NCI-H2196 treated with DMSO at 0.1 percent for 48 hours (cell line): Measurements from ENCODE around the gene GPC1.

ENCODE experiments used
- DNase-seq: peaks from one replicate; lab custom pipeline; 2025; ENCODE audit not compliant: unreplicated experiment; lab: John Stamatoyannopoulos, UW

Gene GPC1

DNA sequence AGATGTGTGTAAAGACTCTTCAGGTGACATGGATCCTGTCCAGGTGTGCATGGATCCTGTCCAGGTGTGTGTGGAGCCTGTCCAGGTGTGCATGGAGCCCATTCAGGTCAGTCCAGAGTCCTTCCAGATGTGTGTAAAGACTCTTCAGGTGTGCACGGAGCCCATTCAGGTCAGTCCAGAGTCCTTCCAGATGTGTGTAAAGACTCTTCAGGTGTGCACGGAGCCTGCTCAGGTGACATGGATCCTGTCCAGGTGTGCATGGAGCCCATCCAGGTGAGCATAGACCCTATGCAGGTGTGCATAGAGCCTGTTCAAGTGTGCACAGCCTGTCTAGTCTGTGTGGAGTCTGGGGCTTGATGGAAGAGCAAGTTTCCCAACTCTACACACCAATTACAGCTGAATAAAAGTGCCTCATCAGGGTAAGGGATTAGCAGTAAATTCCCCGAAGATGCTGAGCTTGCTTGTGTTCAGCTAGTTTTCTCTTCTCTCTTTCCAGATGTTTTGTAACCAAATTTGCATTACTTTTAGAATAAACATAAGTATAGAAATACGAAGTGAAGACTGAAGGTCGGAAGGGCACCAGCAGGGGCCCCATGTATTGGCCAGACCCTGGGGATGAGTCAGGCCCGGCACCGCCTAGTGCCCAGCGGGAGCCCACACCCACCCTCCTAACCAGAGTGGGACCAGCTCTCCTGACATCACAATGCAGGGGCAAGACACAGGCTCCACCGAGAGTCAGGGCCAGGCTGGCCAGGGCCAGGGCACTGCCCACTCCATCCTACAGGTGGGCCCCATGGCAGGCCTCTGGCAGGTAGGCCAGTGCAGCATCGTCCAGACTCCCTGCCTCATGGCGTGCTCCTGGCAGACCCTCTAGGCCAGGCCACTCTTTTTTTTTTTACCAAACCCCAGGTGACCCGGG is 38.6 kb upstream of the GPC1 start:
- no peak for DNase-seq

DNA sequence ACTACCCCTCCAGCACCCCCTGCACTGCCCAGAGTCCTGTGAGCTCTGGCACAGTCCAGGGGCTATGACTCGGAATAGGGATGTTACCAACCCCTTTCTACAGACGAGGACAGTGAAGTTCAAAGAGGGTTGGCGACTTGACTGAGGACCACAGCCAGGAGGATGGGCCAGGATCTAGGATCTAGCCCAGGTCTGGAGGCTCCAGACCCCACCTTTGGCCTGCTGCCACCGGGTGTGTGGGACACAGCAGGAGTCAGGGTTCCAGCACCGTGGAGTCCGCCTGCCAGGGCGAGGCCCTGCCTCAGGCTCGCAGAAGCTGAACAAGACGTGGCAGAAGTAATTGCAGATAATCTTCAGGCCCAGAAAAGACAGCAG is 37.9 kb upstream of the GPC1 start:
- DNase-seq: no peak

DNA sequence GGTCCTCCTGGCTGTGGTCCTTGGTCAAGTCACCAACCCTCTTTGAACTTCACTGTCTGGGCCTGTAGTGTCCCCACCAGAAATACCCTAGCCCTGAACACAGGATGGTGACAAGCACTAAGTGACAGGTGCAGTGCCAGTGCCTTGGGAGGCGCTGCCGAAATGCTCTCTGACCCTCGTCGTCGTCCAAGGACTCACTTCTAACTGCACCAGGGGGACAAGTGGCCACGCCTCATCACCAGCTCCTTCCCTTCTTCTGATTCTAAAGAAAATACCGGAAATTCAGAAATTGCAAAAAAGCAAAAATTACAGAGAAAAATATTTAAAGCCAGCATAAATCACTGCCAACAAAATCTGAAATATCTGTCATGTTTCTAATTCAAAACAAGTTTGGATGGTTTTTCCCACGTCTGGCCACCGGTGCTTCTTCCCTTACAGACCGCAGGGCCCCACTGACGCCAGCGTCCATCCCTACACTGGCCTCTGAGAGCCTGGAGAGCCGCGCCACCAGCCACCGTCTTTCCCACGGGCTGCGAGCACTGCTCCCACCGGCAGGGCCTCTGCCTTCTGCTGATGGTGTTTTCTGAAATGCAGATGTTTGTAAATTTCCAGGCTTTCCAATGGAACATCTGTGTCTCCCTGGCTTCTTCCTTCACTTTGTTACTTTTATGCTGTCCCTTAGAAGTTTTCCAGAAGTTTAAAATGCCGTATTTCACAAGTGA is 37.4 kb upstream of the GPC1 start:
- no peak for DNase-seq

DNA sequence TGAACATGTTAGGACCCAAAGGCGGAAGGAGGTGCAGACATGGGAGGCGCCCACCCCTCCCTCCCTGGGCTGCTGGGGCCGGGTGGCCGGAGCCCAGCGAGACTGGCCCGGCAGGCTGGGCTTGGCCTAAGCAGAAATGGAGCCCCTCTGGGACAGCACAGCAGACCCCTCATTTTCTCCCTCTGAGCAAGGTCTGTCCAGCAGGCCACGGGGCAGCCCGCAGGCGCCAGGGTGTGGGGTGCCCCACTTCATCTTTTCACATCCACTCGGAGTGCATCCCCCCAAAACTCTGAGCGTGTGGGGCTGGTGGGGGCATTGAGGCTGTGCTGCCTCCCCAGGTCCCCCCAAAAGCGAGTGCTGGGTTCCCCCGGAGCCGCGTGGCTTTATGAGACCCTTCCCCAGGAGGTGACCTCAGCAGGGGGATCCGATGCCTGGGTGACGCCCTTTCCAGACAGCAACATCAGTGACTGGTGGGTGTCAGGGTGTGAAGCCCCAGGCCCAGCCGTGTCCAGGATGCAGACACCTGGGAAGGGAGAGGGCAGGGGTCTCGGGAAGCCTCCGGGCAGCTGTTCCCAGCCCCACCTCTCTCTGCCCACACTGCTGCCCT is 36.7 kb upstream of the GPC1 start:
- no peak for DNase-seq

DNA sequence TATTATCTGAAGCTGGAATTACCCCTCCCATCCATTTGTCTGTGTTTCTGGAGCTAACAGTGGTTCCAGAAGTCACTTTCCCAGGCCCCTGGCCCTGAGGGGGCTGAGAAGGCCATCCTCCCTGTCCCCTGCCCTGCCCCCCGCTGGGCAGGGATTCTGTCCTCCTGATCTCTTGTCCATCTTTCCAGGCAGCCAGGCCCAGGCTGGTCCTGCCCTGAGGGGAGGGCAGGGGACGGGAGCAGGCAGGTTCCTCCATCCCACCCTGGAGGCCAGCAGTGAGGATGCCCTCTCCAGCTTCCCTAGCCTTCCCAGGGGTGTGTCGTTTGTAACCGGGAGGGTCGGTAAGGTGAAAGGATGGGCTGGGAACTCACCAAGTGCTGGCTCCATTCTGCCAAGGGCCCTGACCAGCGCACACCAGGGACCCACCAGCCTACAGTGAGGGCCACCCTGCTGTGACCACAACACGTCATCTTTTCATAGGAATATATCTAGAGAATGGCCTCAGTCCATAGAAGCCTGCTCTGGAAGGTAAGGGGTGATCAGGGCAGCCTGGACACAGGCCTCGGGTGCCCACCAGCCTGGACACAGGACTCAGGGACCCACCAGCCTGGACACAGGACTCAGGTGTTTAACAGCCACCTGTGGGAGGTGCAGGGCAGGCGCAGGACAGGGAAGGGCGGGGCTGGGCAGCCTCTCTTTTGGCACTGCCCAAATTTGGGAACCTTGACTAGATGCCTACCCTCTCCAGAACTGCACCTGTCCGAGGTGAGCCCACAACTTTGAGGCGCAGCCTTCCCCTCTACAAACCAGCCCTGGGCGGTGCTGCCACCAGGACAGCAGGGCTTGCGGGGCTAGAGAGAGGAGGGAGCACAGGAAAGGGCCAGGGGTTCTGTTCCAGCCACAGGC is 35.8 kb upstream of the GPC1 start:
- DNase-seq: no peak

DNA sequence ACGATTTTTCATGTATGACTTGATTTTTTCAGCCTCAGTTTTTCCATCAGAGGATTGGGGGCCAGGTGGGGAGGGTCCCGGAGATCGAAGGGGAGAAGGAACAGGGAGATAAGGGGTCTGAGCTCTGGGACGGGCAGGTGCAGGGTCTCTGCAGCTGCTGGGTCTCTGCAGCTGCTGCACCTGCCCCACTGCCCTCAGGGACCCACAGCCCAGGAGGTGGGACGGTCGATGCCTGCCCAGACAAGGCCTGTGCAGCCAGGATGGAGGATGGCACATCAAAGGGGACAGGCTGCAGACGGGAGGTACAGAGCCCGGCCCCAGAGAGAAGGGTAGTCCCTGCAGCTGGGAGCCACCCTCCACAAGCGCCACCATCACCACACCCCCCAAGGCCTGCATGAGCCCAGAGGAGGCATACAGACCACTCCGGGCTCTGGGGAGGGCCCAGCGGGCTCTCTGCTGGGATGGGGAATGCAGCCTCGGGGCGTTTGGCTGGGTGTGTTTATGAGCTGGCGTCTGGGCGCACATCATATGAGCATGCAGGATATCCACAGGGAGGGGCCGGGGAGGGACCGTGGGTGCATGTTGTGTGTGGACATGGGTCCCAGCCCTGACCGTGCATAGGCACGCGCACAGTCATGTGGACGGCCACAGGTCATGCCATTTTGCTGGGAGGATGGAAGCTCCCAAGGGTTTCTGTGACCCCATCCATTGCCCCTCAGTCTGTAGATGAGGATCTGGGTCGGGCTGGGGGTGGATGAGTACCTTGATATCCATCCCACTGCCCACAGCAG is 34.9 kb upstream of the GPC1 start:
- no peak for DNase-seq

DNA sequence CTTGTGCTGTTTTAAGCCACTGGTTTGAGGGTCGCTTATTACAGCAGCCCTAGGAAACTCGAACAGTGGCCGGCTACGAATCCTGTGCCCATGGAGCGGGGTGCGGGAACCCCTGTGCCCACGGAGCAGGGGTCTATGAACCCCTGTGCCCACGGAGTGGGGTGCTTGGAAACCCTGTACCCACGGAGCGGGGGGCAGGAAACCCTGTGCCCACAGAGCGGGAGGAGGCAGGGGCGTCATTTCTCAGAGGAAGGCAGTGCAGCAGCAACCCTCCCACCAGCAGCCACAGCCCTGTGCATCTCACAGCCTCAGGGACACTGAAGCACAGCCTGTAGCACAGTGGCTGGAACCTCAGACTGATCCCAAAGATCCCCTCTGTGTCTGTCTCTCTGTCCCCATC is 34.2 kb upstream of the GPC1 start:
- no peak for DNase-seq

DNA sequence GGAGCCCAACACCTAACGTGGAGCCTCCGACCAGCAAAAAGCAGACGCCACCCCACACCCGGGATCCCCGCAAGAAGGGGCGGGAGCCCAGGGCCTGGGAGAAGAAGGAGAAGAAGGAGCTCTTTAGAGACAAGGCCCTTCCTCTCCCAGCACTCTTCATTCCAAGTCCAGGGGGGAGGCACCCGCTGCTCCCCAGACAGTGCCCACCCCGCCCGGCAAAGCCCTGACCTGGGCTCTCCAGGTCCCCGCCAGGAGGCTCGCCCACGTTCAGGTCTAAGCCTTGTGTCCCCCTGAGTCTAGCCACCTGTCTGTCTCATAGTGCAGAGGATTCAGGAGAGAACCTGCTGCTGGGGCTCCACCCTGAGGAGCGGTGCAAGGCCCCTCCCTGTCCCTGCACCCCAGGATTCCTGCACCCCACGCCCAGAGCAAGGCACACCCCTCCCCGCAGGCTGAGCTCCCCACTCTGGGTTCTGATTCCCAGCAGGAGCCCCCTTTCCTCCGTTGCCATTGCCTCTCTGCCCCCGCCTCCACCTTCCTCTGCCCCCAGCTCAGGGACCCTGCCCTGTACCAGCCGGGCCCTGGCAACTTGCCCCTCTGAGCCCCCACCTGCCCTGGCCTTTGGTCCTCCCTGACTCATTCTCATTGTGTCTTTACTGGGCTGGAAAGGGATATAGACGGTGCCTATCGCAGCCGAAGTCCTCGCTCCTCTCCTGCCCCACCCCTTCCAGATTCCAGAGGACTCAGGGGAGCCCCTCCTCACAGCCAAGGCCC is 33.5 kb upstream of the GPC1 start:
- DNase-seq: no peak

DNA sequence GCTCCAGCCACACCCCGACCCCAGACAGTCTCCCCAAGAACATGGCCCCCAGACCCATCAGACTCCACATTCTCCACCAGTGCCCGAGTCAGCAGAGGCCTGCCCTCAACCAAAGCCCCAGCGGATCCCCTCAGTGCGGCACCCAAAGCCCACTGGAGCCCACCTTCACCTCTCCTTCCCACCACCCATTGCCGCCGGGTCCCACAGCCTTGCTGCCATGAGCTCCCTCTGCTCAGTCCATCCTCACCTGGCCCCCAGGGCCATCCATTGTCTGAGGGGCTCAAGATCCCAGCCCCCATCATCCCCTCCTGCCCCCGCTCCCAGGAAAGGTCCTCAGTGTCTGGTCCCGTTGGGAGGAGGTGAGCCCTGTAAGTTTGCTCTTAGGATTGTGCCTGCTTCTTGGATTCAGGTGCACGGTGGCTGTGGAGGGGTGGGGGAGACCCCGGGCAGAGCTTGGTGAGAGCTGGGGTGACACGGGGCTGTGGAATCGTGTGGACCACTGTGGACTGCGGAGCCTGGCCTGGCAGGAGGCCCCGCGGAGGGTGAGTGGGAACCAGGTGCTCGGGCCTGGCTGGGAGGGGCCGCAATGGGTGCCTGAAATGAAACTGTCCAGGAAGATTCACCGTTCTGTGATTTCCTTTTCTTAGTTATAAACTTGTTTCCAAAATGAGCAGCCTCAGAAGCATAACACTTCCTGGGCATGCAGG is 32.7 kb upstream of the GPC1 start:
- no peak for DNase-seq

DNA sequence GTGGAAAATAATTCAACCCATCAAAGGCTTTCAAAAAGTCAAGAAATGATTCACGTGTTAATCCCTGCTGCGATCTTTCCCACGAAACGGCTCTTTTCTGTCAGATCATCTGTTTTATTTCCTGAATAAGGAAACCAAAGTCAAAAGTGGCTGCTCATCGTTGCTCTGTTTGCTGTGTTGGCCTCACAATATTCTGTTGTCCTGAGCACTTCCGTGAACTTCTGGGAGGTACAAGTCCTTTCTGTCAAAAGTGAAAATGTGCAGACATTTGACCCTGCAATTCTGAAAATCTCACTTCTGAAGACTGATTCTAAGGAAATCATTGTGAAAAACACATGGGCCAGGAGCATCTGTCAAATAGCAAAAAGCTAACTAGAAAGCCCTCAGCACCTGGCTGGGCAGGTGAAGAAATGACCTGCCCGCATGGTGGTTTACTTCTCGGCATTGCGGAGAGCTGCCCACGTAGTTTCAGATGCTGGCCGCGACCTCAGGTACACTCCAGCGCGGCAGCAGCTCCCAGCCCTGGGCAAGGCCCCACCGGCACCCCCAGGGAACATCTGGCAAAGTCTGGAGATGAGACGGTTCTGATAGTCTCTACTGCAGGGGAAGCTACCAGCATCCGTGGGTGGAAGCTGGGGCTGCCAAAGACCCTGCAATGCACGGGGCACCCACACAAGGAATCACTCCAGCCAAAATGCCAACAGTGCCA is 31.9 kb upstream of the GPC1 start:
- no peak for DNase-seq

DNA sequence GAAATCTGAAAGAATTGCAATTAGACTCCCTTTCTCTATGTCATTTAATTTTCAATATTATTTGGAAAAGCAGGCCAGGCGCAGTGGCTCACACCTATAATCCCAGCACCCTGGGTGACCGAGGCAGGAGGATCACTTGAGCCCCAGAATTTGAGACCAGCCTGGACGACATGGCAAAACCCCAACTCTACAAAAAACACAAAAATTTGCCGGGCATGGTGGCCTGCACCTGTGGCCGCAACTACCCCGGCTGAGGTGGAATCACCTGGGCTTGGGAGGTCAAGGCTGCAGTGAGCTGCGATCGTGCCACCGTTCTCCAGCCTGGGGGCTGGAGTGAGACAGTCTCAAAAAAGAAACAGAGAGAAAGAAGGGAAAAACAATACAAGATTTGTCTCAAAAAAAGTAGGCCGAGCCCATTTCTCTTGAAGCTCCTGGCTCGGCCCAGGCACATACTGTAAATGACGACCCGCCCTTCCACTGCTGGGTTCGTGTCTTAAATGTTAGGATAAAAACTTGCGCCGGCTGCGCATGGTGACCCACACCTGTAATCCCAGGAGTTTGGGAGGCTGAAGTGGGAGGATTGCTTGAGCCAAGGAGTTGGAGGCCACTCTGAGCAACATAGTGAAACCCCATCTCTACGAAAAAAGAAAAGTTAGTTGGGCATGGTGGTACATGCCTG is 31.1 kb upstream of the GPC1 start:
- DNase-seq: no peak

DNA sequence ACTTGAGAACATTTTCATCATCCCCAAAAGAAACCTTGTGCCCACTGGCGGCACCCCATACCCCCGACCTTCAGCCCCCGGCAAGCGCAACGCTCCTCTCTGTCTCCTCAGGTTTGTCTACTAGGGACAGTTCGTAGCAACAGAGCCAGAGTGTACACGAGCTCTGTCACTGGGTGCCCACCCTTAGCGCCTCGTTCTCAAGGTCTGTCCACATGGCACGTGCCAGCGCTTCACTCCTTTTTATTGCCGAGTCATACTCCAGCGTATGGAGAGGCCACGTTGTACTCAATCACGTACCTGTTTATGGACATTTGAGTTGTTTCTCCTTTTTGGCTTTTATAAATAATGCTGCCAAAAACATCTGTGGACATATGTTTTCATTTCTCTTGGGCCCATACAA is 30.3 kb upstream of the GPC1 start:
- no peak for DNase-seq

DNA sequence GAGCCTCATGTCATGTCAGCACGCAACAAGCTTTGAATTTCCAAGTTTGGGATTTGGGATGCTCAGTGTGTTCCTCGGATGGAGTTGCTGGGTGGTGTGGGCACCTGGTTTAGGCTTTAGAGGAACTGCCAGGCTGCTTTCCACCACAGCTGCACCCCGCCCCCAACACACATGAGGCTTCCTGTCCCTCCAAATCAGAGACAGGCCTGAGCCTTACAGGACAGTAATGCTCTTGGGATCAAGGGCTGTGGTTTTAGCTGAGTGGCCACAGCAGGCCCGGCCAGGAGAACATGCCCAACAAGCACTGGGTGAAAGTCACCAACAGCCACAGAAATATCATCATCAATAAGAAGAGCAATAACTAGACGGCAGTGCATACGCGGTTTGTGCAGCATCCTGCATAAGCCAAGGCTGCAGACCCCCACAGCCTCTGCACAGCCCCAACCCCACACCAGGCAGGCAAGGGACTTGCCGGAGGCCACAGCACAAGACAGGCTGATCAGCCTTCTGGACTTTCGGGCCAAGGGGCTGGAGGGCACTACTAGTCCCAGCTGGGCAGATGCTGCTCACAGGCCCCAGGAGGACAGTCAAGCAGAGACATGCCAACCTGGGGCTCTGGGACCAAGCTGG is 29.7 kb upstream of the GPC1 start:
- DNase-seq: no peak

DNA sequence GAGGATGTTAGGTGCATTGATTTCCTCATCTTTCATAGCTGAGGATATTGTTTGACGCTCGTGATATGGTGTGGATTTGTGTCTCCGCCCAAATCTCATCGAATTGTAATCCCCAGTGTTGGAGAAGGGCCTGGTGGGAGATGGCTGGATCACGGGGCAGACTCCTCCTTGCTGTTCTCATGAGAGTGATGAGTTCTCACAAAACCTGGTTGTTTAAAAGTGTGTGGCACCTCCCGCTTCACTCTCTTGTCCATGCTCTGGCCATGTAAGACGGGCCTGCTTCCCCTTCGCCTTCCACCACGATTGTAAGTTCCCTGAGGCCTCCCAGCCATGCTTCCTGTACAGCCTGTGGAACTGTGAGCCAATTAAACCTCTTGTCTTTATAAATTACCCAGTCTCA is 28.4 kb upstream of the GPC1 start:
- no peak for DNase-seq

DNA sequence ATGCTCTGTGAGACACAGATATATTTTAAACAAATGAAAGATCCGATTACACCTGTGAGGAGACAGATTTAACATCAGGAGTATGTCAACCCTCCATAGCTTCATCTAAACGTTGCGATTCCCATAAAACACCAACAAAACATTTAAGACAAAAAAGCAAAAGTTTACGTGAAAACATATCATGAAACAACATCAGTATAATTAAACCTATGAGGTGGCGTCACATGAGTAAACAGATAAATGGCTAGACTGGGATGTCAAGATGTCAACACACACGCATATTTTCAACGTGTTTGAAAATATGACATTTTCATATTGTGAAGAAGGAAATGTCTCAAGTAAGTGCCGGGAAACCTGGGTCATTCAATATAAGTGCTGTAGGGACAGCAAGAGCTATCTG is 25.5 kb upstream of the GPC1 start:
- DNase-seq: no peak

DNA sequence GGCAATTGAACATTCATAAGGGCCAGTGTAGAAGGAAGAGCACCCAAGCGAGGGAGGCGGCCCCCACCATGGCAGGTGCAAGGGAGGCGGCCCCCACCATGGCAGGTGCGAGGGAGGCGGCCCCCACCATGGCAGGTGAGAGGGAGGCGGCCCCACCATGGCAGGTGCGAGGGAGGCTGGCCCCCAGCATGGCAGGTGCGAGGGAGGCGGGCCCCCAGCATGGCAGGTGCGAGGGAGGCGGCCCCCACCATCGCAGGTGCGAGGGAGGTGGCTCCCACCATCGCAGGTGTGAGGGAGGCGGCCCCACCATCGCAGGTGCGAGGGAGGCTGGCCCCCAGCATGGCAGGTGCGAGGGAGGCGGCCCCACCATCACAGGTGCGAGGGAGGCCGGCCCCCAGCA is 24.7 kb upstream of the GPC1 start:
- no peak for DNase-seq
